PC-9 (cell line): ENCODE results near the gene TUBA8.

ENCODE experiments used
- CTCF ChIP-seq: fragments of 200-600 bp; sonication (generic); conservative IDR thresholded peaks from 2 replicates; pipeline ENCODE4 v1.6.1; 2017; ENCODE audit warnings: mixed run types, antibody characterized with exemption, mild to moderate bottlenecking, moderate library complexity
- EZH2 ChIP-seq: fragments of 200-600 bp; sonication (generic); IDR thresholded peaks from 2 replicates; pipeline ENCODE4 v1.8.0; 2017; ENCODE audit warnings: antibody characterized with exemption, low read depth

GRCh38 chr22:18070041-18070440 lies 40.6 kb upstream of the TUBA8 start:
- TF ChIP-seq CTCF: no peak
- TF ChIP-seq EZH2: no peak
